Neutrophil (primary cell): Measurements from ENCODE around the gene CEMIP2.

ENCODE experiments used
- H3K27ac ChIP-seq: fragments of 200-600 bp; sonication (generic); 2 replicates; pipeline ENCODE4 v1.5.1; 2016; ENCODE audit warnings: mild to moderate bottlenecking, moderate library complexity
- H3K27me3 ChIP-seq: fragments of 200-600 bp; sonication (generic); 2 replicates; pipeline ENCODE4 v1.6.0; 2016; ENCODE audit warnings: mild to moderate bottlenecking
- H3K36me3 ChIP-seq: fragments of 200-600 bp; sonication (generic); 2 replicates; pipeline ENCODE4 v1.5.1; 2017
- H3K4me1 ChIP-seq, 2 experiments: fragments of 200-600 bp in 1 of 2; sonication (generic) in 1 of 2; 1 replicate in 1 of 2; 2 replicates in 1 of 2; pipeline versions ENCODE4 v1.5.1 to v1.6.1; 2013 to 2016; ENCODE audit warnings: low read depth in 1 of 2, low read length in 1 of 2, mild to moderate bottlenecking in 1 of 2, moderate library complexity in 1 of 2; ENCODE audit not compliant: control insufficient read depth in 1 of 2, insufficient read depth in 1 of 2
- H3K4me3 ChIP-seq, 2 experiments: fragments of 200-600 bp in 1 of 2; sonication (generic) in 1 of 2; 1 replicate in 1 of 2; 2 replicates in 1 of 2; pipeline ENCODE4 v1.5.1; 2013 to 2016; ENCODE audit warnings: low read depth in 1 of 2, low read length in 1 of 2, mild to moderate bottlenecking in 1 of 2, moderate library complexity in 1 of 2
- H3K9me3 ChIP-seq: fragments of 200-600 bp; sonication (generic); 2 replicates; pipeline ENCODE4 v1.5.1; 2016
- TF ChIP-seq, protein P1 (sequence below): fragments of 200-600 bp; sonication (generic); IDR thresholded peaks from 2 replicates; pipeline ENCODE4 v1.5.1; 2016; ENCODE audit warnings: antibody characterized with exemption

CEMIP2 gene

DNA sequence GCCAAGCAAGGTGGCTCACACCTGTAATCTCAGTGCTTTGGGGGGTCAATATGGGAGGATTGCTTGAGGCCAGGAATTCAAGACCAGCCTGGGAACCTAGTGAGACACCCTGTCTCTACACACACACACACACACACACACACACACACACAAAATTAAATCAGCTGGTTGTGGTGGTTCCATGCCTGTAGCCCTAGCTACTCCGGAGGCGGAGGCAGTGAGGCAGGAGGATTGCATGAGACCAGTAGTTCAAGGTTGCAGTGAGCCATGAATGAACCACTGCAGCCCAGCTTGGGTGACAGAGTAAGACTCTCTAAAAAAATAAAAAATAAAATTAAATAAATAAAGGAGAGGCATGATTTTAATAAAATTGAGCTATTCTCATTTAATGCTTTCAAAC is 13.1 kb downstream of the CEMIP2 start:
- Histone ChIP-seq H3K9me3 (no peaks in the 10 kb centered on the region), H3K4me1 (peaks cover 11 to 27% of the 10 kb centered on the region in 2 experiments), H3K27ac (no peak overlapping the region), H3K36me3 (no peaks in the 10 kb centered on the region), H3K4me3 (no peak overlapping the region), H3K27me3 (no peaks in the 10 kb centered on the region)
- TF ChIP-seq, protein P1, sequence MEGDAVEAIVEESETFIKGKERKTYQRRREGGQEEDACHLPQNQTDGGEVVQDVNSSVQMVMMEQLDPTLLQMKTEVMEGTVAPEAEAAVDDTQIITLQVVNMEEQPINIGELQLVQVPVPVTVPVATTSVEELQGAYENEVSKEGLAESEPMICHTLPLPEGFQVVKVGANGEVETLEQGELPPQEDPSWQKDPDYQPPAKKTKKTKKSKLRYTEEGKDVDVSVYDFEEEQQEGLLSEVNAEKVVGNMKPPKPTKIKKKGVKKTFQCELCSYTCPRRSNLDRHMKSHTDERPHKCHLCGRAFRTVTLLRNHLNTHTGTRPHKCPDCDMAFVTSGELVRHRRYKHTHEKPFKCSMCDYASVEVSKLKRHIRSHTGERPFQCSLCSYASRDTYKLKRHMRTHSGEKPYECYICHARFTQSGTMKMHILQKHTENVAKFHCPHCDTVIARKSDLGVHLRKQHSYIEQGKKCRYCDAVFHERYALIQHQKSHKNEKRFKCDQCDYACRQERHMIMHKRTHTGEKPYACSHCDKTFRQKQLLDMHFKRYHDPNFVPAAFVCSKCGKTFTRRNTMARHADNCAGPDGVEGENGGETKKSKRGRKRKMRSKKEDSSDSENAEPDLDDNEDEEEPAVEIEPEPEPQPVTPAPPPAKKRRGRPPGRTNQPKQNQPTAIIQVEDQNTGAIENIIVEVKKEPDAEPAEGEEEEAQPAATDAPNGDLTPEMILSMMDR, result no peak

DNA sequence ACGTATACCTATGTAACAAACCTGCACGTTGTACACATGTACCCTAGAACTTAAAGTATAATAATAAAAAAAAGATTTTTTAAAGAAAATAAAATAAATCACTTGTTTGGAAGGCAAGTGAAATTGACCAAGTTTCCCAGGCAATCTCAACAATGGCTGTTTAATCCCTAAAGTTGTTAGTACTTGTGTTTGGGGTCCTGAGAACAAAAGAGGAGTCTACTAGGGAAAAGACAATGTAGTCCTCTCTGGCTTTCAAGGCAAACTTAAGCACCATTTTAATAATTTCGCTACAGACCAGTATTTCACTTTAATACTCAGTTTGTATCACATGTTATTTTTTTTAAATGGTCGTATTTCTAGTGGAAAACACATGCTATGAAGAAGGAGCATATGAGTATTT is 14.2 kb downstream of the CEMIP2 start:
- TF ChIP-seq, protein P1, result no peak
- Histone ChIP-seq H3K9me3 (no peaks in the 10 kb centered on the region), H3K4me3 (no peak overlapping the region), H3K27me3 (no peaks in the 10 kb centered on the region), H3K4me1 (peaks cover 22 to 37% of the 10 kb centered on the region in 2 experiments), H3K27ac (no peak overlapping the region), H3K36me3 (no peaks in the 10 kb centered on the region)

DNA sequence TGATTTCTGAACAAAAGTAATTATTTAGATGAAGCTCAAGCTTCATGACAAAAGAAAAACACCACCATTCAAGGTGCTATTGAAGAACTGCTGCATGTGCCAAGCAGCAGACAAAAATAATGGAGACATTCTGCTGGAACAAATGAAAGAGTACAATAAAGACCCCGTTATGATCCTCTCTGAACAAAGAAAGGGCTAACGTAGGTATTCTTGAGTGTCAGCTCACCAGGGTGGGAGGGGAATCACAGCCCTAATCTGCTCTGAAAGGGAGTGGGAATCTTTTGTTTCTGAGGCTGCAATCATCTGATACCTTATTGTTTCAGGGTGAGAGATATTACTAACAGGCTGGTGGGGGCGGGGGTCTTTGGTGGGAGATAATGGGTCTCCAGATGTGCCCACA is 15.4 kb downstream of the CEMIP2 start:
- Histone ChIP-seq H3K27me3 (no peaks in the 10 kb centered on the region), H3K27ac (peak overlapping the region; percentile 62), H3K4me1 (peaks cover 34 to 49% of the 10 kb centered on the region in 2 experiments), H3K4me3 (no peak overlapping the region), H3K36me3 (no peaks in the 10 kb centered on the region), H3K9me3 (no peaks in the 10 kb centered on the region)
- TF ChIP-seq, protein P1, result no peak

DNA sequence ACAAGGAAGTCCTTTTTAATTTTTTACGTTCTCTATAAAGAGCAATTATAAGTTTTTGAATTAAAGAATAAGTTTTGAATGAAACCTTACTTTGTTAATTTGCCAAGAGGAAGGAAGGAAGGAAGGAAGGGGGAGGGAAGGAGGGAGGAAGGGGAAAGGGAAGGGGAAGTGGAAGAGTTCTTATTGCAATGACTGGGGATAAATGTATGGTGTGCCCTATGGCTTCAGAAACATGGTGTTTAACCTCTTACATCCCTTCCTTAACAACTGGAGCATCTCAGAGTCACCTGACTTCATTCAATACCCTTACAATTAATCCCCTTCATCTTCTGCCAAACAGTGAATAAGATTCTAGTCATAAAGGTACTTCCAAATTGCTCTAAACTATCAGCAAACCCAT is 16.0 kb downstream of the CEMIP2 start:
- H3K27ac ChIP-seq, result peak overlapping the region; percentile 62
- H3K9me3 ChIP-seq, result no peaks in the 10 kb centered on the region
- no peaks in the 10 kb centered on the region for H3K27me3 ChIP-seq
- TF ChIP-seq, protein P1, result no peak
- peaks cover 40 to 55% of the 10 kb centered on the region in 2 experiments for H3K4me1 ChIP-seq
- no peak overlapping the region for H3K4me3 ChIP-seq
- H3K36me3 ChIP-seq, result no peaks in the 10 kb centered on the region

DNA sequence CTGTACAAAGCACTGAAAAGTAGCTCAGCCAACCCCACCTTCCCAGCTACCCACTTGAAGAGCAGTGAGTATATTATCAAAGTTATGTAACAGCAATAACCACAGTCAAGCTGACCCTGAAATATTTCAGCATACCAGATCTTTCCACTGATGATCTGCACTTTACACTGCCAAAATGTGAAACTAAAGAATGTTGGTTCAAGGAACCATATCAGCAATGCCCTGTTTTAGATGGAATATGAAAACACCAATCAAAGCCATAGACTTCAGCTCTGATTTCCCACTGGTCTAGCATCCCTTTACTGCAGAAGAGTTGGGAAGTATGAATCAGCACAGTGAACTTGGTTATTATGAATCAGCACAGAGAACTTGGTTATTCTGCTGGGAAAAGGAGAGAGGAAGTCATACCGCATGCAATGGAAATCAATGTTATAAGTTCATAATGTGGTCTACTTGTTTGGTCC is 20.0 kb downstream of the CEMIP2 start:
- H3K9me3 ChIP-seq, result no peaks in the 10 kb centered on the region
- peak overlapping the region; percentile 89 for H3K27ac ChIP-seq
- TF ChIP-seq, protein P1, result no peak
- H3K4me3 ChIP-seq, result peak overlapping the region in 1 of 2 experiments; percentile 51
- peaks cover 72 to 86% of the 10 kb centered on the region in 2 experiments for H3K4me1 ChIP-seq
- H3K36me3 ChIP-seq, result no peaks in the 10 kb centered on the region
- no peaks in the 10 kb centered on the region for H3K27me3 ChIP-seq

DNA sequence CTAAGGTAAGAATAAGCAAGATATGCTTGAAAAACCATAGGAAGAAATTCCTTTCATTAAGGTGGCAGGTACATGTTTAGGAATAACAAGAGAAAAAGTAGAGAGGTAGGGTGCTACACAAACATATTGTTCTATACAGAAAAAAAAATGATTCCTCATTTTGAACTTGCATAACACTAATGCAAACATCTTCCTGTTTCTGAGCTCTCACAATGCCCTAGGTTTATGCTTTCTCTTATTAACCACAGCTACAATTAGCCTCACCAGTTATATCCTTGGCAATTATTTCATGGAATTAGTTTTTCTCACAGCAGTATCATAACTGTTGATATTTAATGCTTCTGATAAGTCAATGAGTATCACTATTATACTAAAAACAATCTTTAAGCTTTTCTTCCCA is 20.7 kb downstream of the CEMIP2 start:
- peak overlapping the region; percentile 89 for H3K27ac ChIP-seq

More for the DNA sequence above, 20.7 kb downstream of the CEMIP2 start:
- Histone ChIP-seq H3K36me3 (no peaks in the 10 kb centered on the region), H3K9me3 (no peaks in the 10 kb centered on the region), H3K27me3 (no peaks in the 10 kb centered on the region), H3K4me1 (peaks cover 78 to 84% of the 10 kb centered on the region in 2 experiments), H3K4me3 (peak overlapping the region; percentile 34 to 51)
- TF ChIP-seq, protein P1, result no peak
